GM13977 (cell line): ENCODE data around the gene TMEM87B.
A peak's percentile ranks its signal among the peaks of the same experiment; 100 is the strongest.
"Not testable (repeated sequence)": the region's sequence is repeated elsewhere in the genome, so short reads cannot be mapped to it uniquely, and the experiment has no call there.

Experiments
- DNase-seq: peaks from one replicate; pipeline ENCODE4 v3.0.0; 2012; ENCODE audit warnings: low spot score
- in situ Hi-C: fragments of 300-500 bp; cut with MboI; formaldehyde crosslinking; loops from one replicate; pipeline ENCODE4 v1.12.0; 2022; ENCODE audit warnings: low sequenced_read_pairs, low pct_unique_long_range_greater_than_20kb, mixed read lengths, inconsistent platforms; ENCODE audit not compliant: unreplicated experiment
- TF ChIP-seq, protein P1 (sequence below): IDR thresholded peaks from 2 replicates; pipeline ENCODE4 v1.5.1; 2012; ENCODE audit warnings: mild to moderate bottlenecking, control low read depth; ENCODE audit not compliant: insufficient read depth; ENCODE audit errors: extremely low read depth, missing control alignments

TMEM87B gene

DNA sequence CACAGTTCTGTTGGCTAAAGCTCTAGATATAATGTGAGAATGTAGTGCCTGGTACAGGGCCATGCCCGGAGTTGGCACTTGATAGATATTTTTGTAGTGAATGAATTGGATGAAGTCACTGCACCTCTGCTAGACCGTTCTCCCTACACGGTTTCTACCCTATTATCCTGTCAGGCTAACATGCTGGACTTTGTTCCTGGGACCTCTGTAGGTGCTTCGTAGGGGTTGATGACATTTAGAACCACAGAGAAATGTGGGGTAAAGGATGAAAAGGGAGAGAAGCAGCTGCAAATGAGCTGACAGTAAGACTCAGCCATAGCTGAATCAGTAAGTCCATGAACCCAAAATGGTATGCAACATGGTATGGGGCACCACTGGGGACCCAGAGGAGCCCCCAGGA lies 79.1 kb downstream of the TMEM87B start:
- no peak for DNase-seq
- in situ Hi-C loops = no loop called here
- TF ChIP-seq, protein P1, sequence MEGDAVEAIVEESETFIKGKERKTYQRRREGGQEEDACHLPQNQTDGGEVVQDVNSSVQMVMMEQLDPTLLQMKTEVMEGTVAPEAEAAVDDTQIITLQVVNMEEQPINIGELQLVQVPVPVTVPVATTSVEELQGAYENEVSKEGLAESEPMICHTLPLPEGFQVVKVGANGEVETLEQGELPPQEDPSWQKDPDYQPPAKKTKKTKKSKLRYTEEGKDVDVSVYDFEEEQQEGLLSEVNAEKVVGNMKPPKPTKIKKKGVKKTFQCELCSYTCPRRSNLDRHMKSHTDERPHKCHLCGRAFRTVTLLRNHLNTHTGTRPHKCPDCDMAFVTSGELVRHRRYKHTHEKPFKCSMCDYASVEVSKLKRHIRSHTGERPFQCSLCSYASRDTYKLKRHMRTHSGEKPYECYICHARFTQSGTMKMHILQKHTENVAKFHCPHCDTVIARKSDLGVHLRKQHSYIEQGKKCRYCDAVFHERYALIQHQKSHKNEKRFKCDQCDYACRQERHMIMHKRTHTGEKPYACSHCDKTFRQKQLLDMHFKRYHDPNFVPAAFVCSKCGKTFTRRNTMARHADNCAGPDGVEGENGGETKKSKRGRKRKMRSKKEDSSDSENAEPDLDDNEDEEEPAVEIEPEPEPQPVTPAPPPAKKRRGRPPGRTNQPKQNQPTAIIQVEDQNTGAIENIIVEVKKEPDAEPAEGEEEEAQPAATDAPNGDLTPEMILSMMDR = no peak

GRCh38 chr2:112136096-112136495 lies 81.0 kb downstream of the TMEM87B start:
- no peak for DNase-seq
- in situ Hi-C loops = no loop called here

DNA sequence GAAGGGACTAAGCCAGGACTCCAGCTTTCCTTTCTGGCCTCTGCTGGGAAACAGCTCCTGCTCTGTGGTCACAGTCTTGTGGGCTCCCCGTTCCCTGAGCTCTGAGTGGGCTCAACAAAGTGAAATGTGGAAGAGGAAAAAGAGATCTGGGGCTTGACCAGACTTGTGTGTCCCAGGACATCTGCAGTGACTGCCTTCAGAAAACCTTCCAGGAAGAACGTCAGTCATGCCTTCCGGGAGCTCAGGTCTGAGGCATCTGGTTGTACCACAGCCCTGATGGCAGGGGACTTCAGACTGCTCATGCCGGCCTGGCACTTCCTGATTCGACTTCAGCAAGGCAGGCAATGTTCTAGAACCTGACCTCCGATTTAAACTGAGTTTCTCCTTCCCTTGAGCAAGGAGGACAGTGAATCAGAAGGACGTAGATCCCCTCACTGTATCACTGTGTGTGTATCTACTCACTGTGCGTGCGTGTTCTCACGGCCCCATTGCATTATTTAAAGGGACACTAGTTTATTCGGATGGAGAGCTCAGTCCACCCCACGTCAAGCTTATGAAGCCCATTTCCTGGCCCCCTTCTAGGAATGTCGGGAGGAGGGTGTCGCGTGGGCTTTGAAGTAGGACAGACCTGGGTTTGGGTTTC lies 82.6 kb downstream of the TMEM87B start:
- in situ Hi-C loops = no loop called here
- TF ChIP-seq, protein P1 = no peak
- peak; percentile 11 for DNase-seq

More at GRCh38 chr2:112136096-112136495, 81.0 kb downstream of the TMEM87B start:
- TF ChIP-seq, protein P1 = no peak

GRCh38 chr2:112138159-112139032 lies 83.3 kb downstream of the TMEM87B start, which contains the start of gene FBLN7:
FBLN7 (plus strand) TSS chr2:112138385; CDS start chr2:112138656, 271 bp downstream.
- in situ Hi-C loops = no loop called here
- TF ChIP-seq, protein P1 = no peak
- peak; percentile 30 for DNase-seq

DNA sequence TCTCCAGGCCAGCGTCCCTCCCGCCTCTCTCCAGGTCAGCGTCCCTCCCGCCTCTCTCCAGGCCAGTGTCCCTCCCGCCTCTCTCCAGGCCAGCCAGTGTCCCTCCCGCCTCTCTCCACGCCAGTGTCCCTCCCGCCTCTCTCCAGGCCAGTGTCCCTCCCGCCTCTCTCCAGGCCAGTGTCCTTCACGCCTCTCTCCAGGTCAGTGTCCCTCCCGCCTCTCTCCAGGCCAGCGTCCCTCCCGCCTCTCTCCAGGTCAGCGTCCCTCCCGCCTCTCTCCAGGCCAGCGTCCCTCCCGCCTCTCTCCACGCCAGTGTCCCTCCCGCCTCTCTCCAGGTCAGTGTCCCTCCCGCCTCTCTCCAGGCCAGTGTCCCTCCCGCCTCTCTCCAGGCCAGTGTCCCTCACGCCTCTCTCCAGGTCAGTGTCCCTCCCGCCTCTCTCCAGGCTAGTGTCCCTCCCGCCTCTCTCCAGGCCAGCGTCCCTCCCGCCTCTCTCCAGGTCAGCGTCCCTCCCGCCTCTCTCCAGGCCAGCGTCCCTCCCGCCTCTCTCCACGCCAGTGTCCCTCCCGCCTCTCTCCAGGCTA lies 84.1 kb downstream of the TMEM87B start:
- DNase-seq, in situ Hi-C loops: not testable (repeated sequence)

DNA sequence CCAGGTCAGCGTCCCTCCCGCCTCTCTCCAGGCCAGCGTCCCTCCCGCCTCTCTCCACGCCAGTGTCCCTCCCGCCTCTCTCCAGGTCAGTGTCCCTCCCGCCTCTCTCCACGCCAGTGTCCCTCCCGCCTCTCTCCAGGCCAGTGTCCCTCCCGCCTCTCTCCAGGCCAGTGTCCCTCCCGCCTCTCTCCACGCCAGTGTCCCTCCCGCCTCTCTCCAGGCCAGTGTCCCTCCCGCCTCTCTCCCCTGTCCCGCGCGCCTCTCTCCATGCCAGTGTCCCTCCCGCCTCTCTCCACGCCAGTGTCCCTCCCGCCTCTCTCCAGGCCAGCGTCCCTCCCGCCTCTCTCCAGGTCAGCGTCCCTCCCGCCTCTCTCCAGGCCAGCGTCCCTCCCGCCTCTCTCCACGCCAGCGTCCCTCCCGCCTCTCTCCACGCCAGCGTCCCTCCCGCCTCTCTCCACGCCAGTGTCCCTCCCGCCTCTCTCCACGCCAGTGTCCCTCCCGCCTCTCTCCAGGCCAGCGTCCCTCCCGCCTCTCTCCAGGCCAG lies 84.7 kb downstream of the TMEM87B start:
- in situ Hi-C loops = not testable (repeated sequence)

GRCh38 chr2:112140205-112140802 lies 85.2 kb downstream of the TMEM87B start:
- DNase-seq = peak; percentile 18
- in situ Hi-C loops = no loop called here
- TF ChIP-seq, protein P1 = no peak

More for the DNA sequence above, 84.7 kb downstream of the TMEM87B start:
- DNase-seq = not testable (repeated sequence)
